DOHH2 (cell line): ENCODE measurements around the gene TMED10.

Source experiments
- H3F3A ChIP-seq: fragments of 200-600 bp; sonication (generic), shearing (Covaris generic); 2 replicates; pipeline ENCODE4 v1.6.0; 2016; ENCODE audit warnings: antibody characterized with exemption, mild to moderate bottlenecking; ENCODE audit not compliant: control insufficient read depth, insufficient read depth
- H3K27ac ChIP-seq: fragments of 200-600 bp; sonication (generic); 2 replicates; pipeline ENCODE4 v1.5.1; 2014; ENCODE audit warnings: low read depth, mild to moderate bottlenecking, low read length, moderate library complexity
- H3K27me3 ChIP-seq: fragments of 200-600 bp; sonication (generic); 2 replicates; pipeline ENCODE4 v1.6.1; 2014; ENCODE audit warnings: mild to moderate bottlenecking, low read length, mixed read lengths; ENCODE audit not compliant: control insufficient read depth
- H3K36me3 ChIP-seq: fragments of 200-600 bp; sonication (generic); 2 replicates; pipeline ENCODE4 v1.6.1; 2014; ENCODE audit warnings: mild to moderate bottlenecking, low read length, moderate library complexity, mixed read lengths; ENCODE audit not compliant: control insufficient read depth
- H3K4me1 ChIP-seq: fragments of 200-600 bp; sonication (generic); 2 replicates; pipeline ENCODE4 v1.6.1; 2014; ENCODE audit warnings: mild to moderate bottlenecking, low read length, mixed read lengths; ENCODE audit not compliant: control insufficient read depth
- H3K4me2 ChIP-seq: fragments of 200-600 bp; sonication (generic); 2 replicates; pipeline ENCODE4 v1.6.0; 2014; ENCODE audit warnings: mild to moderate bottlenecking, low read length, moderate library complexity
- H3K4me3 ChIP-seq: fragments of 200-600 bp; sonication (generic); 2 replicates; pipeline ENCODE4 v1.5.1; 2014; ENCODE audit warnings: mild to moderate bottlenecking, low read length, mixed read lengths
- H3K79me2 ChIP-seq: fragments of 200-600 bp; sonication (generic); 2 replicates; pipeline ENCODE4 v1.6.1; 2014; ENCODE audit warnings: mild to moderate bottlenecking, low read length, mixed read lengths; ENCODE audit not compliant: control insufficient read depth
- H3K9me2 ChIP-seq: fragments of 200-600 bp; sonication (generic); replicated peaks from 2 replicates; pipeline ENCODE4 v1.6.1; 2014; ENCODE audit warnings: mild to moderate bottlenecking, low read length, mixed read lengths; ENCODE audit not compliant: control insufficient read depth
- H3K9me3 ChIP-seq: fragments of 200-600 bp; sonication (generic); 2 replicates; pipeline ENCODE4 v1.6.1; 2014; ENCODE audit warnings: antibody characterized with exemption, low read length, mixed read lengths; ENCODE audit not compliant: control insufficient read depth, insufficient read depth
- H4K20me1 ChIP-seq: fragments of 200-600 bp; sonication (generic); 2 replicates; pipeline ENCODE4 v1.6.0; 2014; ENCODE audit warnings: low read depth, mild to moderate bottlenecking, antibody characterized with exemption, low read length, moderate library complexity; ENCODE audit not compliant: control insufficient read depth, insufficient read depth
- CTCF ChIP-seq: fragments of 200-600 bp; sonication (generic); IDR thresholded peaks from one replicate; pipeline ENCODE4 v1.5.1; 2014; ENCODE audit warnings: antibody characterized with exemption, mild to moderate bottlenecking, low read depth, low read length; ENCODE audit not compliant: poor library complexity, severe bottlenecking
- EZH2phosphoT487 ChIP-seq: fragments of 200-600 bp; sonication (generic); IDR thresholded peaks from 2 replicates; pipeline ENCODE4 v1.6.1; 2017; ENCODE audit warnings: borderline replicate concordance, mild to moderate bottlenecking, antibody characterized with exemption, low read length, moderate library complexity, mixed read lengths

TMED10 gene

GRCh38 chr14:75214558-75214957 lies 38.1 kb upstream of the TMED10 start:
- Histone ChIP-seq H3F3A (no peaks in the 10 kb centered on the region), H3K36me3 (no peaks in the 10 kb centered on the region), H3K4me3 (no peak overlapping the region), H3K27ac (no peak overlapping the region), H3K27me3 (peaks cover 17% of the 10 kb centered on the region), H3K4me1 (peaks cover 7% of the 10 kb centered on the region), H4K20me1 (no peaks in the 10 kb centered on the region), H3K4me2 (no peak overlapping the region), H3K9me2 (no peaks in the 10 kb centered on the region), H3K9me3 (no peaks in the 10 kb centered on the region), H3K79me2 (no peaks in the 10 kb centered on the region)
- TF ChIP-seq EZH2phosphoT487 (no peak), CTCF (no peak)

GRCh38 chr14:75213172-75213571 lies 36.8 kb upstream of the TMED10 start:
- peaks cover 7% of the 10 kb centered on the region for H3K4me1 ChIP-seq
- no peaks in the 10 kb centered on the region for H4K20me1 ChIP-seq
- H3K4me2 ChIP-seq, result no peak overlapping the region
- peaks cover 14% of the 10 kb centered on the region for H3K27me3 ChIP-seq
- H3K4me3 ChIP-seq, result no peak overlapping the region
- TF ChIP-seq CTCF (no peak), EZH2phosphoT487 (no peak)
- no peaks in the 10 kb centered on the region for H3K9me2 ChIP-seq
- no peaks in the 10 kb centered on the region for H3F3A ChIP-seq
- no peaks in the 10 kb centered on the region for H3K36me3 ChIP-seq
- no peaks in the 10 kb centered on the region for H3K79me2 ChIP-seq
- H3K27ac ChIP-seq, result no peak overlapping the region
- no peaks in the 10 kb centered on the region for H3K9me3 ChIP-seq

- H3K9me3 ChIP-seq, result no peaks in the 10 kb centered on the region
- no peaks in the 10 kb centered on the region for H3K9me2 ChIP-seq
- no peaks in the 10 kb centered on the region for H4K20me1 ChIP-seq
- no peak overlapping the region for H3K4me3 ChIP-seq
- TF ChIP-seq EZH2phosphoT487, result no peak
- TF ChIP-seq CTCF, result no peak
- H3K27ac ChIP-seq, result no peak overlapping the region
- no peaks in the 10 kb centered on the region for H3K36me3 ChIP-seq
- no peaks in the 10 kb centered on the region for H3K79me2 ChIP-seq
- no peak overlapping the region for H3K4me2 ChIP-seq
- H3K27me3 ChIP-seq, result peaks cover 9% of the 10 kb centered on the region; the same call in 1 of the 2 replicates
- H3F3A ChIP-seq, result no peaks in the 10 kb centered on the region
- peaks cover 14% of the 10 kb centered on the region for H3K4me1 ChIP-seq
Observed at GRCh38 chr14:75208843-75209242, 32.4 kb upstream of the TMED10 start.

GRCh38 chr14:75206190-75206589 lies 29.8 kb upstream of the TMED10 start:
- Histone ChIP-seq H3F3A (no peaks in the 10 kb centered on the region), H3K9me3 (no peaks in the 10 kb centered on the region), H3K27me3 (peaks cover 6% of the 10 kb centered on the region; the same call in 1 of the 2 replicates), H3K27ac (no peak overlapping the region), H3K4me2 (no peak overlapping the region), H3K4me1 (peaks cover 12% of the 10 kb centered on the region), H4K20me1 (no peaks in the 10 kb centered on the region), H3K79me2 (no peaks in the 10 kb centered on the region), H3K4me3 (no peak overlapping the region), H3K36me3 (no peaks in the 10 kb centered on the region), H3K9me2 (no peaks in the 10 kb centered on the region)
- no peak for TF ChIP-seq CTCF
- TF ChIP-seq EZH2phosphoT487, result no peak
